SK-N-SH treated with all-trans-retinoic acid at 6 μM for 48 hours (cell line): ENCODE results near the gene ACYP1.

Experiments used
- ATAC-seq: fragments of 200-7000 bp; cut with Tn5 transposase; 3 replicates; pipeline ENCODE4 v1.9.1; 2020; ENCODE audit warnings: mild to moderate bottlenecking, moderate library complexity
- ARNTL ChIP-seq: fragments of 450-650 bp; formaldehyde crosslinking; IDR thresholded peaks from 2 replicates; pipeline ENCODE4 v1.5.0; 2020; ENCODE audit warnings: low read depth, mild to moderate bottlenecking, moderate library complexity, borderline replicate concordance
- BACH2 ChIP-seq: fragments of 250-450 bp; sonication (Bioruptor Pico); IDR thresholded peaks from 2 replicates; pipeline ENCODE4 v1.9.0; 2021; ENCODE audit warnings: mild to moderate bottlenecking, borderline replicate concordance
- CREB5 ChIP-seq: fragments of 250-450 bp; sonication (Bioruptor Pico); IDR thresholded peaks from 2 replicates; pipeline ENCODE4 v1.5.1; 2020; ENCODE audit warnings: low read depth, mild to moderate bottlenecking, moderate library complexity
- CSDC2 ChIP-seq: fragments of 250-450 bp; sonication (Bioruptor Pico); IDR thresholded peaks from 2 replicates; pipeline ENCODE4 v1.5.0; 2020; ENCODE audit warnings: mild to moderate bottlenecking, moderate library complexity
- CSRNP3 ChIP-seq: fragments of 250-450 bp; sonication (Bioruptor Pico); IDR thresholded peaks from 2 replicates; pipeline ENCODE4 v1.5.1; 2021; ENCODE audit warnings: mild to moderate bottlenecking, moderate library complexity
- ESRRG ChIP-seq: fragments of 250-450 bp; sonication (Bioruptor Pico); IDR thresholded peaks from 2 replicates; pipeline ENCODE4 v1.6.1; 2021; ENCODE audit warnings: mild to moderate bottlenecking
- GLIS3 ChIP-seq: fragments of 250-450 bp; sonication (Bioruptor Pico); IDR thresholded peaks from 2 replicates; pipeline ENCODE4 v1.5.0; 2020; ENCODE audit warnings: mild to moderate bottlenecking, moderate library complexity
- ISL1 ChIP-seq: fragments of 250-450 bp; sonication (Bioruptor Pico); IDR thresholded peaks from 2 replicates; pipeline ENCODE4 v2.1.2; 2022; ENCODE audit warnings: mild to moderate bottlenecking, moderate library complexity
- OSR1 ChIP-seq: fragments of 250-450 bp; sonication (Bioruptor Pico); IDR thresholded peaks from 2 replicates; pipeline ENCODE4 v1.8.0; 2022; ENCODE audit warnings: moderate library complexity, mild to moderate bottlenecking, inconsistent platforms
- PATZ1 ChIP-seq: fragments of 250-450 bp; sonication (Bioruptor Pico); IDR thresholded peaks from 2 replicates; pipeline ENCODE4 v1.8.0; 2020; ENCODE audit warnings: mild to moderate bottlenecking, moderate library complexity, borderline replicate concordance
- POU6F1 ChIP-seq: fragments of 250-450 bp; sonication (Bioruptor Pico); IDR thresholded peaks from 2 replicates; pipeline ENCODE4 v1.8.0; 2021; ENCODE audit warnings: low read depth, mild to moderate bottlenecking, moderate library complexity, borderline replicate concordance
- RARB ChIP-seq: fragments of 250-450 bp; sonication (Bioruptor Pico); IDR thresholded peaks from 2 replicates; pipeline ENCODE4 v1.8.0; 2021; ENCODE audit warnings: mild to moderate bottlenecking, moderate library complexity
- TCF4 ChIP-seq: fragments of 250-450 bp; sonication (Bioruptor Pico); IDR thresholded peaks from 2 replicates; pipeline ENCODE4 v1.8.0; 2021; ENCODE audit warnings: mild to moderate bottlenecking, moderate library complexity, borderline replicate concordance
- TSHZ2 ChIP-seq: fragments of 250-450 bp; sonication (Bioruptor Pico); IDR thresholded peaks from 2 replicates; pipeline ENCODE4 v1.5.0; 2020; ENCODE audit warnings: mild to moderate bottlenecking, moderate library complexity
- ZC3H10 ChIP-seq: fragments of 250-450 bp; sonication (Bioruptor Pico); IDR thresholded peaks from 2 replicates; pipeline ENCODE4 v1.5.1; 2021; ENCODE audit warnings: mild to moderate bottlenecking, moderate library complexity
- ZFP30 ChIP-seq: fragments of 450-650 bp; formaldehyde crosslinking; IDR thresholded peaks from 2 replicates; pipeline ENCODE4 v1.5.0; 2022; ENCODE audit warnings: mild to moderate bottlenecking, moderate library complexity
- ZNF70 ChIP-seq: fragments of 450-650 bp; formaldehyde crosslinking; IDR thresholded peaks from 2 replicates; pipeline ENCODE4 v1.5.0; 2020; ENCODE audit warnings: mild to moderate bottlenecking, moderate library complexity
- ZNF8 ChIP-seq: fragments of 450-650 bp; formaldehyde crosslinking; IDR thresholded peaks from 2 replicates; pipeline ENCODE4 v1.5.0; 2020; ENCODE audit warnings: mild to moderate bottlenecking, moderate library complexity

Gene ACYP1

GRCh38 chr14:75079521-75079920 lies 15.7 kb upstream of the ACYP1 start (continued):
- TF ChIP-seq CREB5 (CRISPR knock-in tag) (no peak), ZNF70 (CRISPR knock-in tag) (no peak), BACH2 (CRISPR knock-in tag) (no peak), CSDC2 (CRISPR knock-in tag) (no peak), ARNTL (no peak), PATZ1 (CRISPR knock-in tag) (no peak)

- ATAC-seq: peak; percentile 88
- TF ChIP-seq ESRRG (CRISPR knock-in tag) (0 out of 2 replicates have a peak, but pooled peaks have one; percentile 18), ZNF70 (CRISPR knock-in tag) (no peak), RARB (CRISPR knock-in tag) (no peak)
These were observed 14.0 kb upstream of the ACYP1 start for GRCh38 chr14:75077794-75078193.

- no peak for ATAC-seq
- TF ChIP-seq ESRRG (CRISPR knock-in tag) (no peak), RARB (CRISPR knock-in tag) (no peak), ISL1 (CRISPR knock-in tag) (no peak), OSR1 (CRISPR knock-in tag) (no peak), PATZ1 (CRISPR knock-in tag) (no peak), ZNF70 (CRISPR knock-in tag) (no peak), ZNF8 (CRISPR knock-in tag) (no peak), TCF4 (CRISPR knock-in tag) (no peak), GLIS3 (CRISPR knock-in tag) (no peak), CREB5 (CRISPR knock-in tag) (no peak), ARNTL (no peak), TSHZ2 (CRISPR knock-in tag) (no peak), ZFP30 (CRISPR knock-in tag) (no peak), POU6F1 (CRISPR knock-in tag) (no peak), CSRNP3 (CRISPR knock-in tag) (no peak), ZC3H10 (CRISPR knock-in tag) (no peak)
These were observed 6.6 kb upstream of the ACYP1 start for GRCh38 chr14:75070383-75070782.
